MM.1S (cell line): ENCODE data around the gene SUFU.

Experiments used
- EZH2 ChIP-seq: fragments of 300-600 bp; sonication (generic); optimal IDR thresholded peaks from 2 replicates; pipeline ENCODE3; 2017; ENCODE audit warnings: low read depth, mild to moderate bottlenecking, antibody characterized with exemption, low read length, mixed read lengths
- EZH2phosphoT487 ChIP-seq: fragments of 300-600 bp; sonication (generic); IDR thresholded peaks from 2 replicates; pipeline ENCODE4 v1.6.1; 2018; ENCODE audit warnings: antibody characterized with exemption, low read length
- TF ChIP-seq, protein P1 (sequence below): fragments of 300-600 bp; sonication (generic); IDR thresholded peaks from 2 replicates; pipeline ENCODE4 v1.5.1; 2016; ENCODE audit warnings: antibody characterized with exemption, low read length, mixed read lengths

DNA sequence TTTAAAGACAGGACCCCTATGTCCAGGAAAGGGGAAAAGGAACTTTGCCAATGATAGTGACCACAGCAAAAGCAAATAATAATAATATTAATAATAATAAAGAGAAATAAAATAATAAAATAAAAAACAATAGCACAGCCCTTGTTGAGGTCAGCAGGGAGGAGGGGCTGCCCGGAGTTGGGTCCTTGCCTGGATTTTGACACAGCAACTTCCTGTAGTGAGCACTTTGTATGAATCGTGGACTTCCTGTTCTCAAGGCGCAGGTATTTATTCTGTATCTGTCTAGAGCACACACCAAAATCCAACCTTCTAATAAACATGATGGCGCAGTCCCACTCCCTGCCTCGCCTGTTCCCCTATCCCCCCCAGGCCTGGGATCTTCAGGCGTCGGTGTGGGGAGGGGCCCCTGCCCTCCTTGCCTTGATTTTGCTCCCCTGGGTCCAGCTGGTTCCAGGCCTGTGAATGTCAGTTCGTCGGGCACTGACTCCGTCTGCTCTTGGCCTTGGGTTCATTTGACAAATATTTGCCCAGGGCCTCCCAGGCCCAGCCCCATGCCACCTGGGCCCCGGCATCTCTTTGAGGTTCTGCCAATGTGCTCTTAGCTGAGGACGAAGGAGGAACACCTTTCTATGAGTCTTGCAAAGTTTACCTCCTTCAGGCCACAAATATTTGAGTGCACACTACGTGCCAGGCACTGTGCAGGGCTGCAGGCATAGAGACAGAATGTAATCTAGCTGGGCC lies 154.4 kb downstream of the SUFU start:
- TF ChIP-seq EZH2 (no peak), EZH2phosphoT487 (no peak)
- TF ChIP-seq, protein P1, sequence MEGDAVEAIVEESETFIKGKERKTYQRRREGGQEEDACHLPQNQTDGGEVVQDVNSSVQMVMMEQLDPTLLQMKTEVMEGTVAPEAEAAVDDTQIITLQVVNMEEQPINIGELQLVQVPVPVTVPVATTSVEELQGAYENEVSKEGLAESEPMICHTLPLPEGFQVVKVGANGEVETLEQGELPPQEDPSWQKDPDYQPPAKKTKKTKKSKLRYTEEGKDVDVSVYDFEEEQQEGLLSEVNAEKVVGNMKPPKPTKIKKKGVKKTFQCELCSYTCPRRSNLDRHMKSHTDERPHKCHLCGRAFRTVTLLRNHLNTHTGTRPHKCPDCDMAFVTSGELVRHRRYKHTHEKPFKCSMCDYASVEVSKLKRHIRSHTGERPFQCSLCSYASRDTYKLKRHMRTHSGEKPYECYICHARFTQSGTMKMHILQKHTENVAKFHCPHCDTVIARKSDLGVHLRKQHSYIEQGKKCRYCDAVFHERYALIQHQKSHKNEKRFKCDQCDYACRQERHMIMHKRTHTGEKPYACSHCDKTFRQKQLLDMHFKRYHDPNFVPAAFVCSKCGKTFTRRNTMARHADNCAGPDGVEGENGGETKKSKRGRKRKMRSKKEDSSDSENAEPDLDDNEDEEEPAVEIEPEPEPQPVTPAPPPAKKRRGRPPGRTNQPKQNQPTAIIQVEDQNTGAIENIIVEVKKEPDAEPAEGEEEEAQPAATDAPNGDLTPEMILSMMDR: no peak
